Measurements from ENCODE around the gene DHRS7B.

- TF ChIP-seq CTCF (IDR thresholded peaks at IDR 0.05; ENCODE audit: low read depth, low read length) (no peak), EZH2phosphoT487 (IDR thresholded peaks at IDR 0.05; ENCODE audit: low read depth) (no peak)
Observed at GRCh38 chr17:21184570-21184969, 57.8 kb downstream of the DHRS7B start.
